Measurements from ENCODE around the gene BBS10. TPM values are rescaled to one million over a fixed set of nuclear protein-coding genes. Genes with fewer than 3 reads are reported as not detected.
A peak's percentile ranks its signal among the peaks of the same experiment; 100 is the strongest.

Gene BBS10
- total and polyA plus RNA-seq, 2 of the 13 experiments (the other 11 are each of a cell fraction or from before 2014, with no cell fraction given): 4.9 to 7.4 TPM

DNA sequence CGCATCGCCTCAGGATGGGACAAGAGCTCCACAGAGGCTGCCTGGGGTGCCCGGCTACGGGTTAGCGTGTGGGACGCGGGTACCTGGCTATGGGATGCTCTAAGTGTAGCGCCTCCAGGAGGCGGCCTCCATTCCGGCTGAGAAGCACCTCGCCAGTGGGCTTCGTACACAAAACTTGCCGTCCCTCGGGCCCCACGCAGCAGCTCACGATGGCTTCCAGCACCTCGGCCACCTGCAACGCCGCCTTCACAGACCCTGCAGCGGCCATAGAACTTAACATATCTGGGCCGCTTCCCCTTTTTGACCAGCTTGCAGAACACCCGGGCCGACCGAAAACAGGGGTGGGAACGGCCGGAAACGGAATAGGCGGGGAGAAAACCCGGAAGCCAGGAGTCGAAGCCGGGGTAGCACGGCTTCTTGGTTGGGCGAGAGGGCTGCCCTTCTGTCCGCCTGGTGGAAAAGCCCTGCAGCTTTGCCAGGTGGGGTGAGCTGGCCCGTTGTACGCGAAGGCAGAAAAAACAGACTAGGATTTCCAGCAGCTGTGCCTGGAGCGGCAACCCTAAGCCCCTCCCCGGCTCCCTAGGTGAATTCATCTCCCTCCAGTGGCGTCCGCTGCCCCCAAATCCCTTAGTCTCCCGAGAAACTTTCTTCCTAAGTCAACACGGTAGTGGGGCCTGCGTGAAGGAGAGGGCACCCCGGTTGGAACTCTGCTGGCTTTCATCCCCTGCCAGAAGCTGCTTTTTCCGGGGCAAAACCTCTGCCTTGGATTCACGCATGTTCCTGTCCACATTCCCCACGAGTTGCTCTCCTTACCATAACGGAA, at the start of gene BBS10 (continued):
- TF ChIP-seq, protein P1, sequence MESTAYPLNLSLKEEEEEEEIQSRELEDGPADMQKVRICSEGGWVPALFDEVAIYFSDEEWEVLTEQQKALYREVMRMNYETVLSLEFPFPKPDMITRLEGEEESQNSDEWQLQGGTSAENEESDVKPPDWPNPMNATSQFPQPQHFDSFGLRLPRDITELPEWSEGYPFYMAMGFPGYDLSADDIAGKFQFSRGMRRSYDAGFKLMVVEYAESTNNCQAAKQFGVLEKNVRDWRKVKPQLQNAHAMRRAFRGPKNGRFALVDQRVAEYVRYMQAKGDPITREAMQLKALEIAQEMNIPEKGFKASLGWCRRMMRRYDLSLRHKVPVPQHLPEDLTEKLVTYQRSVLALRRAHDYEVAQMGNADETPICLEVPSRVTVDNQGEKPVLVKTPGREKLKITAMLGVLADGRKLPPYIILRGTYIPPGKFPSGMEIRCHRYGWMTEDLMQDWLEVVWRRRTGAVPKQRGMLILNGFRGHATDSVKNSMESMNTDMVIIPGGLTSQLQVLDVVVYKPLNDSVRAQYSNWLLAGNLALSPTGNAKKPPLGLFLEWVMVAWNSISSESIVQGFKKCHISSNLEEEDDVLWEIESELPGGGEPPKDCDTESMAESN (CRISPR knock-in tag; conservative IDR thresholded peaks at IDR 0.05): peak; percentile 40; the same call in 1 of the 2 replicates
- no peak for TF ChIP-seq ZSCAN25 (CRISPR knock-in tag; IDR thresholded peaks at IDR 0.05)
- no peak for TF ChIP-seq MZF1 (CRISPR knock-in tag; IDR thresholded peaks at IDR 0.05; ENCODE audit: borderline replicate concordance)
- no peak for TF ChIP-seq ZNF484 (CRISPR knock-in tag; IDR thresholded peaks at IDR 0.05; ENCODE audit: borderline replicate concordance, low read depth)
- peak; percentile 70; the same call in 1 of the 2 replicates for TF ChIP-seq NAIF1 (CRISPR knock-in tag; IDR thresholded peaks at IDR 0.05; ENCODE audit: borderline replicate concordance)
- TF ChIP-seq NFKB2 (CRISPR knock-in tag; IDR thresholded peaks at IDR 0.05; ENCODE audit: borderline replicate concordance): peak; percentile 86; the same call in 1 of the 2 replicates
- TF ChIP-seq, protein P2, sequence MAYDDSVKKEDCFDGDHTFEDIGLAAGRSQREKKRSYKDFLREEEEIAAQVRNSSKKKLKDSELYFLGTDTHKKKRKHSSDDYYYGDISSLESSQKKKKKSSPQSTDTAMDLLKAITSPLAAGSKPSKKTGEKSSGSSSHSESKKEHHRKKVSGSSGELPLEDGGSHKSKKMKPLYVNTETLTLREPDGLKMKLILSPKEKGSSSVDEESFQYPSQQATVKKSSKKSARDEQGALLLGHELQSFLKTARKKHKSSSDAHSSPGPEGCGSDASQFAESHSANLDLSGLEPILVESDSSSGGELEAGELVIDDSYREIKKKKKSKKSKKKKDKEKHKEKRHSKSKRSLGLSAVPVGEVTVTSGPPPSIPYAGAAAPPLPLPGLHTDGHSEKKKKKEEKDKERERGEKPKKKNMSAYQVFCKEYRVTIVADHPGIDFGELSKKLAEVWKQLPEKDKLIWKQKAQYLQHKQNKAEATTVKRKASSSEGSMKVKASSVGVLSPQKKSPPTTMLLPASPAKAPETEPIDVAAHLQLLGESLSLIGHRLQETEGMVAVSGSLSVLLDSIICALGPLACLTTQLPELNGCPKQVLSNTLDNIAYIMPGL (CRISPR knock-in tag; IDR thresholded peaks at IDR 0.05; ENCODE audit: borderline replicate concordance in 1 of 2, low read depth in 1 of 2): peak; percentile 89 to 94; a peak in 3 of 4 replicates
- TF ChIP-seq, protein P3, sequence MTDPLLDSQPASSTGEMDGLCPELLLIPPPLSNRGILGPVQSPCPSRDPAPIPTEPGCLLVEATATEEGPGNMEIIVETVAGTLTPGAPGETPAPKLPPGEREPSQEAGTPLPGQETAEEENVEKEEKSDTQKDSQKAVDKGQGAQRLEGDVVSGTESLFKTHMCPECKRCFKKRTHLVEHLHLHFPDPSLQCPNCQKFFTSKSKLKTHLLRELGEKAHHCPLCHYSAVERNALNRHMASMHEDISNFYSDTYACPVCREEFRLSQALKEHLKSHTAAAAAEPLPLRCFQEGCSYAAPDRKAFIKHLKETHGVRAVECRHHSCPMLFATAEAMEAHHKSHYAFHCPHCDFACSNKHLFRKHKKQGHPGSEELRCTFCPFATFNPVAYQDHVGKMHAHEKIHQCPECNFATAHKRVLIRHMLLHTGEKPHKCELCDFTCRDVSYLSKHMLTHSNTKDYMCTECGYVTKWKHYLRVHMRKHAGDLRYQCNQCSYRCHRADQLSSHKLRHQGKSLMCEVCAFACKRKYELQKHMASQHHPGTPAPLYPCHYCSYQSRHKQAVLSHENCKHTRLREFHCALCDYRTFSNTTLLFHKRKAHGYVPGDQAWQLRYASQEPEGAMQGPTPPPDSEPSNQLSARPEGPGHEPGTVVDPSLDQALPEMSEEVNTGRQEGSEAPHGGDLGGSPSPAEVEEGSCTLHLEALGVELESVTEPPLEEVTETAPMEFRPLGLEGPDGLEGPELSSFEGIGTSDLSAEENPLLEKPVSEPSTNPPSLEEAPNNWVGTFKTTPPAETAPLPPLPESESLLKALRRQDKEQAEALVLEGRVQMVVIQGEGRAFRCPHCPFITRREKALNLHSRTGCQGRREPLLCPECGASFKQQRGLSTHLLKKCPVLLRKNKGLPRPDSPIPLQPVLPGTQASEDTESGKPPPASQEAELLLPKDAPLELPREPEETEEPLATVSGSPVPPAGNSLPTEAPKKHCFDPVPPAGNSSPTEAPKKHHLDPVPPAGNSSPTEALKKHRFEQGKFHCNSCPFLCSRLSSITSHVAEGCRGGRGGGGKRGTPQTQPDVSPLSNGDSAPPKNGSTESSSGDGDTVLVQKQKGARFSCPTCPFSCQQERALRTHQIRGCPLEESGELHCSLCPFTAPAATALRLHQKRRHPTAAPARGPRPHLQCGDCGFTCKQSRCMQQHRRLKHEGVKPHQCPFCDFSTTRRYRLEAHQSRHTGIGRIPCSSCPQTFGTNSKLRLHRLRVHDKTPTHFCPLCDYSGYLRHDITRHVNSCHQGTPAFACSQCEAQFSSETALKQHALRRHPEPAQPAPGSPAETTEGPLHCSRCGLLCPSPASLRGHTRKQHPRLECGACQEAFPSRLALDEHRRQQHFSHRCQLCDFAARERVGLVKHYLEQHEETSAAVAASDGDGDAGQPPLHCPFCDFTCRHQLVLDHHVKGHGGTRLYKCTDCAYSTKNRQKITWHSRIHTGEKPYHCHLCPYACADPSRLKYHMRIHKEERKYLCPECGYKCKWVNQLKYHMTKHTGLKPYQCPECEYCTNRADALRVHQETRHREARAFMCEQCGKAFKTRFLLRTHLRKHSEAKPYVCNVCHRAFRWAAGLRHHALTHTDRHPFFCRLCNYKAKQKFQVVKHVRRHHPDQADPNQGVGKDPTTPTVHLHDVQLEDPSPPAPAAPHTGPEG (CRISPR knock-in tag; IDR thresholded peaks at IDR 0.05): 0 out of 2 replicates have a peak, but pooled peaks have one; percentile 68
- no peak for TF ChIP-seq EP300 (IDR thresholded peaks at IDR 0.05; ENCODE audit: low read depth in 2 of 2, low read length in 2 of 2)
- TF ChIP-seq EP300 (CRISPR knock-in tag; IDR thresholded peaks at IDR 0.05; ENCODE audit: borderline replicate concordance): no peak
- 0 out of 2 replicates have a peak, but pooled peaks have one; percentile 50 for TF ChIP-seq FOXK1 (CRISPR knock-in tag; IDR thresholded peaks at IDR 0.05; ENCODE audit: borderline replicate concordance, low read depth)
- TF ChIP-seq ADNP (CRISPR knock-in tag; IDR thresholded peaks at IDR 0.05): no peak
- TF ChIP-seq SMAD3 (CRISPR knock-in tag; IDR thresholded peaks at IDR 0.05): peak; percentile 78
- TF ChIP-seq FOXC1 (CRISPR knock-in tag; IDR thresholded peaks at IDR 0.05; ENCODE audit: borderline replicate concordance): no peak
- TF ChIP-seq, protein P4, sequence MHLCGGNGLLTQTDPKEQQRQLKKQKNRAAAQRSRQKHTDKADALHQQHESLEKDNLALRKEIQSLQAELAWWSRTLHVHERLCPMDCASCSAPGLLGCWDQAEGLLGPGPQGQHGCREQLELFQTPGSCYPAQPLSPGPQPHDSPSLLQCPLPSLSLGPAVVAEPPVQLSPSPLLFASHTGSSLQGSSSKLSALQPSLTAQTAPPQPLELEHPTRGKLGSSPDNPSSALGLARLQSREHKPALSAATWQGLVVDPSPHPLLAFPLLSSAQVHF (CRISPR knock-in tag; IDR thresholded peaks at IDR 0.05): no peak
- no peak for TF ChIP-seq ZNF205 (CRISPR knock-in tag; IDR thresholded peaks at IDR 0.05)
- TF ChIP-seq ZNF496 (CRISPR knock-in tag; IDR thresholded peaks at IDR 0.05; ENCODE audit: insufficient replicate concordance): no peak
- TF ChIP-seq PAF1 (CRISPR knock-in tag; IDR thresholded peaks at IDR 0.05): no peak

Data from HepG2 (cell line).